ENCODE data around the gene NBL1. TPM values are rescaled to one million over a fixed set of nuclear protein-coding genes. Genes with fewer than 3 reads are reported as not detected.
A peak's percentile ranks its signal among the peaks of the same experiment; 100 is the strongest.

Gene NBL1
- total and polyA plus RNA-seq, 4 donors = 0.72 to 4.4 (median 1.7) TPM

GRCh38 chr1:19606817-19607642, 37.1 kb upstream of the NBL1 start:
- TF ChIP-seq YY1 (IDR thresholded peaks at IDR 0.05) (peak; percentile 28), RXRA (IDR thresholded peaks at IDR 0.05) (peak in 1 of 2 donors; percentile 24)
- TF ChIP-seq, protein P1, sequence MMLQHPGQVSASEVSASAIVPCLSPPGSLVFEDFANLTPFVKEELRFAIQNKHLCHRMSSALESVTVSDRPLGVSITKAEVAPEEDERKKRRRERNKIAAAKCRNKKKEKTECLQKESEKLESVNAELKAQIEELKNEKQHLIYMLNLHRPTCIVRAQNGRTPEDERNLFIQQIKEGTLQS (IDR thresholded peaks at IDR 0.05) = no peak
- Histone ChIP-seq H3K9me3 (ENCODE audit: control insufficient read depth in 4 of 4, low read length in 3 of 4) (no peaks in the 10 kb centered on the region), H3K4me1 (ENCODE audit: control insufficient read depth in 4 of 4, insufficient read depth in 4 of 4, low read length in 3 of 4) (peaks cover 5 to 16% (median 12%) of the 10 kb centered on the region in 4 donors), H3K36me3 (ENCODE audit: control insufficient read depth in 4 of 4, insufficient read depth in 3 of 4, low read depth in 1 of 4, low read length in 3 of 4) (no peaks in the 10 kb centered on the region), H3K9ac (ENCODE audit: low read depth in 1 of 2, low read length in 2 of 2) (peak overlapping the region in 1 of 2 donors; percentile 30), H3K27ac (ENCODE audit: low read depth in 1 of 2, low read length in 2 of 2) (peak overlapping the region in 1 of 2 donors; percentile 10), H3K4me3 (ENCODE audit: low read depth in 1 of 3, low read length in 3 of 3) (no peak overlapping the region), H3K27me3 (ENCODE audit: control insufficient read depth in 4 of 4, insufficient read depth in 4 of 4, low read length in 3 of 4) (no peaks in the 10 kb centered on the region)
- 41% methylated on average over 4 of the region's 4 CpGs for WGBS
- DNase-seq (ENCODE audit: low spot score) = no peak

GRCh38 chr1:19608232-19608631, 35.9 kb upstream of the NBL1 start:
- 96% methylated on average over 12 of the region's 12 CpGs for WGBS
- no peak overlapping the region for H3K27ac ChIP-seq (ENCODE audit: low read depth in 1 of 2, low read length in 2 of 2)

GRCh38 chr1:19610282-19610981, 33.7 kb upstream of the NBL1 start:
- Histone ChIP-seq H3K27me3 (ENCODE audit: control insufficient read depth in 4 of 4, insufficient read depth in 4 of 4, low read length in 3 of 4) (no peaks in the 10 kb centered on the region), H3K4me1 (ENCODE audit: control insufficient read depth in 4 of 4, insufficient read depth in 4 of 4, low read length in 3 of 4) (peaks cover 7 to 18% (median 12%) of the 10 kb centered on the region in 4 donors), H3K9me3 (ENCODE audit: control insufficient read depth in 4 of 4, low read length in 3 of 4) (no peaks in the 10 kb centered on the region), H3K4me3 (ENCODE audit: low read depth in 1 of 3, low read length in 3 of 3) (no peak overlapping the region), H3K9ac (ENCODE audit: low read depth in 1 of 2, low read length in 2 of 2) (no peak overlapping the region), H3K27ac (ENCODE audit: low read depth in 1 of 2, low read length in 2 of 2) (no peak overlapping the region), H3K36me3 (ENCODE audit: control insufficient read depth in 4 of 4, insufficient read depth in 3 of 4, low read depth in 1 of 4, low read length in 3 of 4) (peaks cover 0 to 2% (median under 1%) of the 10 kb centered on the region in 4 donors)
- DNase-seq (ENCODE audit: low spot score) = no peak
- WGBS = 78% methylated on average over 8 of the region's 8 CpGs
- no peak for TF ChIP-seq RAD21 (IDR thresholded peaks at IDR 0.05)
- TF ChIP-seq, protein P2, sequence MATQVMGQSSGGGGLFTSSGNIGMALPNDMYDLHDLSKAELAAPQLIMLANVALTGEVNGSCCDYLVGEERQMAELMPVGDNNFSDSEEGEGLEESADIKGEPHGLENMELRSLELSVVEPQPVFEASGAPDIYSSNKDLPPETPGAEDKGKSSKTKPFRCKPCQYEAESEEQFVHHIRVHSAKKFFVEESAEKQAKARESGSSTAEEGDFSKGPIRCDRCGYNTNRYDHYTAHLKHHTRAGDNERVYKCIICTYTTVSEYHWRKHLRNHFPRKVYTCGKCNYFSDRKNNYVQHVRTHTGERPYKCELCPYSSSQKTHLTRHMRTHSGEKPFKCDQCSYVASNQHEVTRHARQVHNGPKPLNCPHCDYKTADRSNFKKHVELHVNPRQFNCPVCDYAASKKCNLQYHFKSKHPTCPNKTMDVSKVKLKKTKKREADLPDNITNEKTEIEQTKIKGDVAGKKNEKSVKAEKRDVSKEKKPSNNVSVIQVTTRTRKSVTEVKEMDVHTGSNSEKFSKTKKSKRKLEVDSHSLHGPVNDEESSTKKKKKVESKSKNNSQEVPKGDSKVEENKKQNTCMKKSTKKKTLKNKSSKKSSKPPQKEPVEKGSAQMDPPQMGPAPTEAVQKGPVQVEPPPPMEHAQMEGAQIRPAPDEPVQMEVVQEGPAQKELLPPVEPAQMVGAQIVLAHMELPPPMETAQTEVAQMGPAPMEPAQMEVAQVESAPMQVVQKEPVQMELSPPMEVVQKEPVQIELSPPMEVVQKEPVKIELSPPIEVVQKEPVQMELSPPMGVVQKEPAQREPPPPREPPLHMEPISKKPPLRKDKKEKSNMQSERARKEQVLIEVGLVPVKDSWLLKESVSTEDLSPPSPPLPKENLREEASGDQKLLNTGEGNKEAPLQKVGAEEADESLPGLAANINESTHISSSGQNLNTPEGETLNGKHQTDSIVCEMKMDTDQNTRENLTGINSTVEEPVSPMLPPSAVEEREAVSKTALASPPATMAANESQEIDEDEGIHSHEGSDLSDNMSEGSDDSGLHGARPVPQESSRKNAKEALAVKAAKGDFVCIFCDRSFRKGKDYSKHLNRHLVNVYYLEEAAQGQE (IDR thresholded peaks at IDR 0.05) = no peak
- no peak for TF ChIP-seq RXRA (IDR thresholded peaks at IDR 0.05)
- TF ChIP-seq CTCF (IDR thresholded peaks at IDR 0.05; ENCODE audit: low read depth, low read length, missing input control) = no peak
- TF ChIP-seq SP1 (IDR thresholded peaks at IDR 0.05) = no peak
- TF ChIP-seq, protein P3, sequence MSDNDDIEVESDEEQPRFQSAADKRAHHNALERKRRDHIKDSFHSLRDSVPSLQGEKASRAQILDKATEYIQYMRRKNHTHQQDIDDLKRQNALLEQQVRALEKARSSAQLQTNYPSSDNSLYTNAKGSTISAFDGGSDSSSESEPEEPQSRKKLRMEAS (IDR thresholded peaks at IDR 0.05) = no peak
- TF ChIP-seq NR2F2 (IDR thresholded peaks at IDR 0.05) = no peak
- no peak for TF ChIP-seq FOXA1 (IDR thresholded peaks at IDR 0.05)
- TF ChIP-seq HNF4A (conservative IDR thresholded peaks at IDR 0.05) = no peak
- no peak for TF ChIP-seq EGR1 (IDR thresholded peaks at IDR 0.05; ENCODE audit: low read depth in 2 of 2)
- TF ChIP-seq ZBTB33 (IDR thresholded peaks at IDR 0.05) = no peak
- TF ChIP-seq, protein P1 (IDR thresholded peaks at IDR 0.05) = no peak
- TF ChIP-seq TAF1 (conservative IDR thresholded peaks at IDR 0.05) = no peak
- TF ChIP-seq GABPA (IDR thresholded peaks at IDR 0.05 in 1 of 2, conservative IDR thresholded peaks at IDR 0.05 in 1 of 2) = no peak
- no peak for TF ChIP-seq HNF4G (IDR thresholded peaks at IDR 0.05)
- no peak for TF ChIP-seq YY1 (IDR thresholded peaks at IDR 0.05)
- TF ChIP-seq JUND (IDR thresholded peaks at IDR 0.05) = no peak

More at GRCh38 chr1:19608232-19608631, 35.9 kb upstream of the NBL1 start:
- Histone ChIP-seq H3K9me3 (ENCODE audit: control insufficient read depth in 4 of 4, low read length in 3 of 4) (no peaks in the 10 kb centered on the region), H3K4me3 (ENCODE audit: low read depth in 1 of 3, low read length in 3 of 3) (no peak overlapping the region), H3K36me3 (ENCODE audit: control insufficient read depth in 4 of 4, insufficient read depth in 3 of 4, low read depth in 1 of 4, low read length in 3 of 4) (no peaks in the 10 kb centered on the region), H3K9ac (ENCODE audit: low read depth in 1 of 2, low read length in 2 of 2) (no peak overlapping the region), H3K4me1 (ENCODE audit: control insufficient read depth in 4 of 4, insufficient read depth in 4 of 4, low read length in 3 of 4) (peaks cover 7 to 16% (median 12%) of the 10 kb centered on the region in 4 donors), H3K27me3 (ENCODE audit: control insufficient read depth in 4 of 4, insufficient read depth in 4 of 4, low read length in 3 of 4) (no peaks in the 10 kb centered on the region)
- no peak for TF ChIP-seq RXRA (IDR thresholded peaks at IDR 0.05)
- DNase-seq (ENCODE audit: low spot score) = no peak
